Central memory CD8-positive, alpha-beta T cell (primary cell): ENCODE results near the gene CD300LF.
A peak's percentile ranks its signal among the peaks of the same experiment; 100 is the strongest.

Source experiments
- ATAC-seq: fragments of 150-1000 bp; cut with Tn5 transposase; replicated peaks from 2 replicates; pipeline ENCODE4 v1.10.0; 2022; ENCODE audit warnings: mild to moderate bottlenecking, moderate FRiP score, moderate number of reproducible peaks; ENCODE audit not compliant: poor library complexity, severe bottlenecking; ENCODE audit errors: extremely low read depth
- DNase-seq, 2 donors: peaks; one replicate each; pipeline ENCODE4 v3.0.0; 2021; ENCODE audit warnings: low spot score in 2 of 2
- H3K27ac Mint-ChIP-seq: one replicate; pipeline ENCODE4 v1.8.0; 2022; ENCODE audit warnings: low read depth, mild to moderate bottlenecking, moderate library complexity, mixed read lengths
- H3K27me3 Mint-ChIP-seq: one replicate; pipeline ENCODE4 v1.8.0; 2022; ENCODE audit warnings: mixed read lengths
- H3K36me3 Mint-ChIP-seq: one replicate; pipeline ENCODE4 v1.8.0; 2022; ENCODE audit warnings: mild to moderate bottlenecking, moderate library complexity, mixed read lengths; ENCODE audit not compliant: insufficient read depth
- H3K4me1 Mint-ChIP-seq: one replicate; pipeline ENCODE4 v1.8.0; 2022; ENCODE audit warnings: mixed read lengths
- H3K4me3 Mint-ChIP-seq: one replicate; pipeline ENCODE4 v1.8.0; 2022; ENCODE audit warnings: mild to moderate bottlenecking, moderate library complexity, mixed read lengths
- H3K9me3 Mint-ChIP-seq: one replicate; pipeline ENCODE4 v1.8.0; 2022; ENCODE audit warnings: mixed read lengths

The CD300LF gene

GRCh38 chr17:74733365-74734122 lies 20.8 kb upstream of the CD300LF start:
- Mint-ChIP-seq H3K9me3 (no peaks in the 10 kb centered on the region), H3K4me3 (no peak overlapping the region), H3K27me3 (no peaks in the 10 kb centered on the region), H3K36me3 (peaks cover 8% of the 10 kb centered on the region), H3K4me1 (peaks cover 12% of the 10 kb centered on the region), H3K27ac (no peak overlapping the region)
- no peak for ATAC-seq
- no peak for DNase-seq

GRCh38 chr17:74732042-74732867 lies 19.5 kb upstream of the CD300LF start:
- Mint-ChIP-seq H3K36me3 (peaks cover 4% of the 10 kb centered on the region), H3K4me1 (peaks cover 6% of the 10 kb centered on the region), H3K27ac (no peak overlapping the region), H3K4me3 (no peak overlapping the region), H3K27me3 (no peaks in the 10 kb centered on the region), H3K9me3 (no peaks in the 10 kb centered on the region)
- ATAC-seq = no peak
- no peak for DNase-seq

- Mint-ChIP-seq H3K9me3 (no peaks in the 10 kb centered on the region), H3K27ac (no peak overlapping the region), H3K27me3 (no peaks in the 10 kb centered on the region), H3K36me3 (peaks cover 4% of the 10 kb centered on the region), H3K4me1 (peaks cover 3% of the 10 kb centered on the region), H3K4me3 (no peak overlapping the region)
- ATAC-seq (no peak), DNase-seq (no peak)
Measured at GRCh38 chr17:74731347-74731605, 18.6 kb upstream of the CD300LF start.

- peaks cover 4% of the 10 kb centered on the region for H3K36me3 Mint-ChIP-seq
- no peak overlapping the region for H3K27ac Mint-ChIP-seq
- H3K4me1 Mint-ChIP-seq = no peaks in the 10 kb centered on the region
- H3K4me3 Mint-ChIP-seq = peak overlapping the region; percentile 27
- DNase-seq (peak; percentile 54 to 80), ATAC-seq (peak; percentile 97)
- no peaks in the 10 kb centered on the region for H3K9me3 Mint-ChIP-seq
- no peaks in the 10 kb centered on the region for H3K27me3 Mint-ChIP-seq
Measured at GRCh38 chr17:74730491-74731346, 18.0 kb upstream of the CD300LF start.

GRCh38 chr17:74729866-74730265 lies 17.1 kb upstream of the CD300LF start:
- no peak for DNase-seq
- Mint-ChIP-seq H3K27me3 (no peaks in the 10 kb centered on the region), H3K36me3 (peaks cover 4% of the 10 kb centered on the region), H3K4me3 (no peak overlapping the region), H3K9me3 (no peaks in the 10 kb centered on the region), H3K4me1 (no peaks in the 10 kb centered on the region), H3K27ac (no peak overlapping the region)
- ATAC-seq = no peak

- ATAC-seq (no peak), DNase-seq (no peak)
- Mint-ChIP-seq H3K27me3 (no peaks in the 10 kb centered on the region), H3K27ac (no peak overlapping the region), H3K9me3 (no peaks in the 10 kb centered on the region), H3K36me3 (peaks cover 2% of the 10 kb centered on the region), H3K4me3 (no peak overlapping the region), H3K4me1 (no peaks in the 10 kb centered on the region)
Measured at GRCh38 chr17:74729368-74729767, 16.6 kb upstream of the CD300LF start.

GRCh38 chr17:74728702-74729075 lies 16.0 kb upstream of the CD300LF start:
- Mint-ChIP-seq H3K36me3 (peaks cover 3% of the 10 kb centered on the region), H3K4me3 (no peak overlapping the region), H3K27ac (no peak overlapping the region), H3K4me1 (no peaks in the 10 kb centered on the region), H3K27me3 (no peaks in the 10 kb centered on the region), H3K9me3 (no peaks in the 10 kb centered on the region)
- no peak for ATAC-seq
- no peak for DNase-seq

GRCh38 chr17:74728033-74728701 lies 15.4 kb upstream of the CD300LF start:
- DNase-seq (no peak), ATAC-seq (no peak)
- peaks cover 3% of the 10 kb centered on the region for H3K36me3 Mint-ChIP-seq
- H3K4me3 Mint-ChIP-seq = no peak overlapping the region
- H3K4me1 Mint-ChIP-seq = no peaks in the 10 kb centered on the region
- no peak overlapping the region for H3K27ac Mint-ChIP-seq
- H3K9me3 Mint-ChIP-seq = no peaks in the 10 kb centered on the region
- no peaks in the 10 kb centered on the region for H3K27me3 Mint-ChIP-seq

GRCh38 chr17:74725111-74725510 lies 12.4 kb upstream of the CD300LF start:
- Mint-ChIP-seq H3K9me3 (no peaks in the 10 kb centered on the region), H3K4me3 (no peak overlapping the region), H3K36me3 (peaks cover 1% of the 10 kb centered on the region), H3K4me1 (no peaks in the 10 kb centered on the region), H3K27me3 (no peaks in the 10 kb centered on the region), H3K27ac (no peak overlapping the region)
- ATAC-seq (no peak), DNase-seq (no peak)

GRCh38 chr17:74723891-74724290 lies 11.2 kb upstream of the CD300LF start:
- no peak for DNase-seq
- Mint-ChIP-seq H3K27me3 (no peaks in the 10 kb centered on the region), H3K4me1 (no peaks in the 10 kb centered on the region), H3K36me3 (peaks cover 1% of the 10 kb centered on the region), H3K9me3 (no peaks in the 10 kb centered on the region), H3K27ac (no peak overlapping the region), H3K4me3 (no peak overlapping the region)
- ATAC-seq = no peak

- Mint-ChIP-seq H3K27ac (no peak overlapping the region), H3K27me3 (no peaks in the 10 kb centered on the region), H3K4me1 (no peaks in the 10 kb centered on the region), H3K4me3 (no peak overlapping the region), H3K9me3 (no peaks in the 10 kb centered on the region), H3K36me3 (peaks cover 1% of the 10 kb centered on the region)
- no peak for DNase-seq
- no peak for ATAC-seq
Measured at GRCh38 chr17:74722782-74723181, 10.1 kb upstream of the CD300LF start.

GRCh38 chr17:74720506-74720905 lies 7.8 kb upstream of the CD300LF start:
- no peak overlapping the region for H3K4me3 Mint-ChIP-seq
- H3K27me3 Mint-ChIP-seq = no peaks in the 10 kb centered on the region
- no peak for ATAC-seq

More at GRCh38 chr17:74720506-74720905, 7.8 kb upstream of the CD300LF start:
- Mint-ChIP-seq H3K4me1 (no peaks in the 10 kb centered on the region), H3K9me3 (no peaks in the 10 kb centered on the region), H3K27ac (no peak overlapping the region), H3K36me3 (peaks cover 1% of the 10 kb centered on the region)
- no peak for DNase-seq
